DMS53 treated with DMSO at 0.1 percent for 48 hours (cell line): ENCODE measurements around the gene CD46.
"Not testable (repeated sequence)": the region's sequence is repeated elsewhere in the genome, so short reads cannot be mapped to it uniquely, and the experiment has no call there.

ENCODE experiments used
- DNase-seq: peaks from one replicate; lab custom pipeline; 2025; ENCODE audit not compliant: unreplicated experiment; lab: John Stamatoyannopoulos, UW

CD46 gene

GRCh38 chr1:207750631-207751305, 1.1 kb upstream of the CD46 start:
- peak; percentile 38 for DNase-seq

GRCh38 chr1:207751463-207751789, 428 bp upstream of the CD46 start:
- not testable (repeated sequence) for DNase-seq

DNA sequence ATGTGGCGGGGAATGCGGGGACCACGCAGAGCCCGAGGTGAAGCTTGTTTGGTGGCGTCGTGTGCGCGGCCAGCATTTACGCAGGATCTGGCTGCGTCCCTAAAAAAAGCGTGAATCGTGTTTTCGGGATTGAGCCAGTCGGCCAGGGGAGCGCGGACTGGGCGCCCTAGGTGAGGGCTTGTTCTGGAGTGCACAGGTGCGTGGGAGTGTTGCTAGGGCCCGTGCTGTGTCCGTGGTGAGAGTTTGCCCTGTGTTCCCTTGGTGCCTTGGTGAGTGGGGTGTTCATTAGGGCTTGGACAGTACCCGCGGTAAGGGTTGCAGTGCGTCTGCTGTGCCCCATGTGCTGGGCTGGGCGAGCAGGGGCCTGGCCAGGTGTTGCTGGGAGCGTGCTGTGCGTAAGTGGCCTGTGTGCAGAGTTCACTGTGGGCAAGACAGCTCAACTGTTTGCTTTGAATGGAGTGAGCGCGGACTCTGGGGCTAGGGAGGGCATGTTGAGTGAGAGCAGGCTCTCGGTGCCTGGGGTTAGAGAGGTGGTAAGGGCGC, 673 bp downstream of the CD46 start:
- peak; percentile 32 for DNase-seq

GRCh38 chr1:207753611-207754010, 1.8 kb downstream of the CD46 start:
- DNase-seq: no peak

GRCh38 chr1:207754011-207754410, 2.2 kb downstream of the CD46 start:
- DNase-seq: no peak

- no peak for DNase-seq
These were observed 3.3 kb downstream of the CD46 start for GRCh38 chr1:207754974-207755700.

DNA sequence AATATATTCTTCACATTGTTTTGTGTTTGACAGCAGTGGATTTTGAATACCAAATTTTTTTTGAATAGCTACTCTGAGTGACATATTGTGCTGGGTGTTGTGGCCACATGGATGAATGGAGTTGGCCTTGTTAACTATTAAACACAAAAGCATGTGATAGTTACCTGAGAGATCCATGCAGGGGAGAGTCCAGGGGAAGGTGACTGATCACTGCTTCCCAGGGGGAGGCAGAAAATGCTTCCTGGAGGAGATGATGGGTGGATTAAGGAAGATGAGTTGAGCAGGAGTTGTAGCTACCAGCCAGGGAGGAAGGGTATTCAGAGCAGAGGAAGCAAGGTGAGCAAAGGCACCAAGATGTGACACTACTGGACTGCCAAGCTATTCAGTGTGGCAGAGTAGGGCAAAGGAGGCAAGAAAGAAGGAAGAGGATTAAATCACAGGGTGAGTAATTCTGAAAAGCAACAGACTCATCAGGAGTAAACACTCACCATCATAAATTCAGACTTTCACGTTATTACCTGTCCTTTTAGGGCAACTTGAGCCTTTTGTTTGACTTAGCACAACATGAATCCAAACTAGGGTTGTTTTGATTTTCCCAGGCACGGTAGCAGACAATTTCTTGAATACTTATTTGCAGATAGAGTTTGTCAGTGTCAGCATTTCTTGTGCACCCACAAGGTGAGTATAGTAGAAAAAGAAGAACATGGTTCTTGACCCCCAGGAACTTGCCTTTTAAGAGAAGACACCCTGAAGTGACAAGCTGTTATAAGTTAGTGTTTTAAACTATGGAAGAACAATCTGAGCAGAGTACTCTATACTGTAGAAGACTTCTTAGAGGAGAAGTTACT, 4.2 kb downstream of the CD46 start:
- DNase-seq: no peak

DNA sequence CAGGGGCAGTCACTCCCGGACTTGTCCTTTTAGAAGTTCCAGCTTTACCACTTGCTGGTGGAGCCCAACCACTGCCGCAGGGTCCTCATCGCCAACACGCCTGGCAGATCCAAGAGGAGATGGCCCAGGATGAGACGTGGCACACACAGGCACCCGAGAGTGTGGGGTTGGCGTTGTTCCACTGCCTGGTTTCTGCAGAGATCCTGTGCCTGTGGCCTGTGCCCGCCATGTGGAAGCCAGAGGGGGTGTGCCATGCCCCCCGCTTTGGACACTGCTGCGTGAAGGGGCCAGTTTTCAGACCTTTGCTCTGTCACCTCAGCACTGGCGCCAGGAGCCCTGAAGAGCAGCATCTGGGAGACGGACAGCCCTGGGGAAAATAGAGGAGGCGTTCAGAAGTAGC, 10.8 kb downstream of the CD46 start:
- no peak for DNase-seq

DNA sequence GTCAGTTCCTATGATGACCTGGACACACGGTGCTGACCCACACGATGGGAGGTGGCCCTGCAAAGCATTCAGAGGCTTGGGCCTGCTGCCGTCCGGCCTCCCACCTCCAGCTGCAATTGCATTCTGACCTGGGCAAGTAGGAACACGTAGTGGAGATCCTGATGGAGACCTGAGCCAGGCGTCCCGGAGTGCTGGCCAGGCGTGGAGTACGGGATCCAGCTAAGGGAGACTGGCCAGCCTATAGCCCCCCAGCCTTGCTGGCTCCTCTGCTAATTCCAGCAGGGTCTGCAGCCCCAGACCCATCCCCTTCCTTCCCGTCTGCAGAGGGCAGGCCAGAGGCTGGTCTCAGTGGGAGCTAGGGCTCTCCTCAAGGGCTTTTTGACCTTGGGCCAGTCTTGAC, 11.2 kb downstream of the CD46 start:
- no peak for DNase-seq

DNA sequence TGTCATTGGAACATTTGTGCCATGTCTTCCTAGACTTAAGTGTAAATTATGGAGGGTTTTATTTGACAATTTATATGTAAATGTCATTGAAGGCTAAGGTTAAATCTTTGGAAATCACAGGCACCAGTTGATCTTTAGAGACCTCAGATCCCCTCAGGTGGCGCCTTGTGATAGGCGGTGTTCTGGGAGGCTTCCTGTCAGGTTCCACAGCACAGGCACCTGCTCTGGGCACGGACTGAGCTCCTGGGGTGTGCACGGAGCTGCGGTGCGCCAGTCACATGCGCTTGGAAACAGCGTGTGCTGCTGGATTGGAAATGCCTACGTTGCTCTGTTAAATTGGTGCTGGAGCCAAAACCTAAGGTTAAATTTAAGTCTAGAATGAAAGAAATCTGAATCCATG, 12.1 kb downstream of the CD46 start:
- no peak for DNase-seq

DNA sequence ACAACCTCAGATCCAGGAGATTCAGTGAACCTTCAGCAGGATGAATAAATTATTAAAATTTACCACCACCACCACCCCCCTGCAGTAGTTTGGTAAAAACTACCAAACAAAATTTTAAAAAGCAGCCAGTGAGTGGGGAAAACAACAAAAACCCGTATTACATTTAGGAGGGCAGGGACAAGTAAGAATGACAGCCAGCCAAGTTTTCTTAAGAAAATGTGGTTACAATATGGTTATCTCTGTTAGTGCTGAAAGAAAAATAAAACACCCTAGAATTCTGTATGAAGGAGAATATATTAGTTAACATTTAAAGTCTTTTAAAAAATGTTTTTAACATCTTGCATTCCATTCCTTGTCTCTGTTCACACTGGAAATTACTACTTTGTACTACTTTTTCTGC, 14.7 kb downstream of the CD46 start:
- DNase-seq: no peak

DNA sequence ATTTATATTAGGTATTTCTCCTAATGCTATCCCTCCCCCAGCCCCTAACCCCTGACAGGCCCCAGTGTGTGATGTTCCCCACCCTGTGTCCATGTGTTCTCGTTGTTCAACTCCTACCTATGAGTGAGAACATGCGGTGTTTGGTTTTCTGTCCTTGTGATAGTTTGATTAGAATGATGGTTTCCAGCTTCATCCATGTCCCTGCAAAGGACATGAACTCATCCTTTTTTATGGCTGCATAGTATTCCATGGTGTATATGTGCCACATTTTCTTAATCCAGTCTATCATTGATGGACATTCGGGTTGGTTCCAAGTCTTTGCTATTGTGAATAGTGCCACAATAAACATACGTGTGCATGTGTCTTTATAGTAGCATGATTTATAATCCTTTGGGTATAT, 18.7 kb downstream of the CD46 start:
- not testable (repeated sequence) for DNase-seq

- not testable (repeated sequence) for DNase-seq
These were observed 24.2 kb downstream of the CD46 start for GRCh38 chr1:207776045-207776444.

DNA sequence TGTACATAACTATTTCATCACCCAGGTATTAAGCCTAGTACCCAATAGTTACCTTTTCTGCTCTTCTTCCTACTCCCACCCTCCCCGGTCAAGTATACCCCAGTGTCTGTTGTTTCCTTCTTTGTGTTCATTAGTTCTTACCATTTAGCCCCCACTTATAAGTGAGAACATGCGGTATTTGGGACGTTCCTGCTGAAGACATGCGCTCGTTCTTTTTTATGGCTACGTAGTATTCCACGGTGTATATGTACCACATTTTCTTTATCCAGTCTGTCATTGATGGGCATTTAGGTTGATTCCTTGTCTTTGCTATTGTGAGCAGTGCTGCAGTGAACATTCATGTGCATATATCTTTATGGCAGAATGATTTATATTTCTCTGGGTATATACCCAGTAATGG, 25.6 kb downstream of the CD46 start:
- not testable (repeated sequence) for DNase-seq

DNA sequence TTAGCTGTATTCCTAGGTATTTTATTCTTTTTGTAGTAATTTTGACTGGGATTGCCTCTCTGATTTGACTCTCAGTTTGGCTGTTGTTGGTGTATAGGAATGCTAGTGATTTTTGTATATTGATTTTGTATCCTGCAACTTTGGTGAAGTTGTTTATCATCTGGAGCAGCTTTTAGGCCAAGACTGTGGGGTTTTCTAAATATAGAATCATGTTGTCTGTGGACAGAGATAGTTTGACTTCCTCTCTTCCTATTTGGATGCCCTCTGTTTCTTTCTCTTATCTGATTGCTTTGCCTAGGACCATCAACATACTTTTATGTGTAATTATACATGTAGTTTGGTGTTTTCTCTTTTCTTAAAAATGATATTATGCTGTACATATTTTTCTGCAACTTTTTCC, 27.2 kb downstream of the CD46 start:
- no peak for DNase-seq

GRCh38 chr1:207781312-207781711, 29.5 kb downstream of the CD46 start:
- no peak for DNase-seq

DNA sequence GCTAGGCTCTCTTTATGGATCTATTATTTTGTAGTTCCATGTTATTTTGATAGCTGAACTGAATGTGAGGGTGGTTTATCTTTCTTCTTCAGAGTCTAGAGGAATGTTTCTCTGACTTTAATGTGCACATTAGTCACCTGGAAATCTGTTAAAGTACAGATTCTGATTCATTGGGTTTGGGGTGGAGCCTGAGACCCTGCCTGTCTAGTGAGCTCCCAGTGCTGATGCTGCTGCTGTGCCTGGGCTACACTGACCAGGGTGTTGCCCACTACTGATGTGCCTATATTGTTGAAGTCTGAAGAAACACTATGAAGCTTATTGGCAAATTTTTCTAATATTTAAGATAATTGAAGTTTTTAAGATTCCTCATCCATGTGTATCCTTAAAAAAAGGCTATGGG, 35.9 kb downstream of the CD46 start:
- no peak for DNase-seq

GRCh38 chr1:207789386-207789785, 37.5 kb downstream of the CD46 start:
- no peak for DNase-seq

DNA sequence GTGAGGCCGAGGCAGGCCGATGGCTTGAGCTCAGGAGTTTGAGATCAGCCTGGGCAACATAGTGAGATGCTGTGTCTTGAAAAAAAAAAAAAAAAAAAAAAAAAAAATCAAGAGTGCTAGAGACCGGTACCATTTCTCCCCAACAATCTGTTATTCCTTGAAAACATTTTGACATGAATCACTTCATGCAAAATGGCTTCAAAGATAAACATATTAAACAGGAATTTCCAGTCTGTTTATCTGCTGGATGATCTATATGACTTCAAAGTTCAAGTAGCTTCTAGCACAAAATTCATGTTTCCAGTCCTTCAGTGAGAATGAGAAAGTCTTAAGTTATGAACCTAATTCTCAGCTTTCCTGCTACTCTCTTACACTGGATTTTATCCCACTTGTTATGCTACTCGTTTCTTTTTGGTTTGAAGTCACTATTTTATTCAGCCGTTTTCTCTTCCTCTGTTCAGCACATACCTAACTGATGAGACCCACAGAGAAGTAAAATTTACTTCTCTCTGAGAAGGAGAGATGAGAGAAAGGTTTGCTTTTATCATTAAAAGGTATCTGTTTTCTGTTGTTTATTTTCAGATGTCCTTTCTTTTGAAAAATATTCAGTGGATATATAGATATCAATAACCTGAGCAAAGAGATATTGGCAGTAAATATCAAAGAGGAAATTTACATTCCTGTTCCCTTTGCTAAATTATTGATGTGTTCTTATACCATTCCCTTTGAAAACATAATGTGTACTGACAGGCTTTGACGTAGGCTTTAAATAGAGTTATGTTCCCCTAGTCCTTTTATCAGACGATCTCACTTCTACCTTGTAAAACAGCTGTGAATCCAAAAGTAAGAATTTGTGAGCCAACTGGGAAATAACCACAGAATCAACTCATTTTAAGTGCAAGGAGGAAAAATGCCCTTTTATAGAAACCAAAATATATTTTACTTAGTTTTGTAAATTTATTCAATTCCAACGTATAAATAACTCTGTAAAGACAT, 38.2 kb downstream of the CD46 start:
- DNase-seq: peak; percentile 51

GRCh38 chr1:207791290-207791689, 39.4 kb downstream of the CD46 start:
- DNase-seq: no peak

GRCh38 chr1:207793327-207793726, 41.5 kb downstream of the CD46 start:
- no peak for DNase-seq
